Amniotic epithelial cell (primary cell): Measurements from ENCODE around the gene FCHO2.

Experiments
- DNase-seq: peaks from one replicate; pipeline ENCODE4 v3.0.0-alpha.2; 2010; ENCODE audit warnings: low read depth

FCHO2 gene

DNA sequence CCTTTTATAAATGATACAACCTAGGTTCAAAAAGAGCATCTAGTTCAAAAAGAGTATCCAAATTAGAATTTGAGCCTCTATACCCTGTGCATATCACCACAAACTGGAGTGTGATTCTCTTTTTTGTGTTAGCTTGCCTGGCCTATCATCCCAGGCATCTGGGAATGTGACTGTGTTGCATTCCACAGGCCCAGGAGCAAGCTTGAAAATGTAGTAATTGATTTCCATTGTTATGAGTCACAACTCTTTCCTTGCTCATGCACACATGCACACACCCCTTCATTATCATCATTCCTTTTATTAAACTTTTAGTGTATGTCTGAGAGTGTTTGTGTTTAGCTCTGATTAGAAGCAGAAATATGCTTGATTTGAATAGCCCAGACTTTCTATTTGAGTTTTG, 75.2 kb downstream of the FCHO2 start:
- peak; percentile 73 for DNase-seq

- peak; percentile 10 for DNase-seq
These were observed 76.0 kb downstream of the FCHO2 start for GRCh38 chr5:73031839-73032238.

DNA sequence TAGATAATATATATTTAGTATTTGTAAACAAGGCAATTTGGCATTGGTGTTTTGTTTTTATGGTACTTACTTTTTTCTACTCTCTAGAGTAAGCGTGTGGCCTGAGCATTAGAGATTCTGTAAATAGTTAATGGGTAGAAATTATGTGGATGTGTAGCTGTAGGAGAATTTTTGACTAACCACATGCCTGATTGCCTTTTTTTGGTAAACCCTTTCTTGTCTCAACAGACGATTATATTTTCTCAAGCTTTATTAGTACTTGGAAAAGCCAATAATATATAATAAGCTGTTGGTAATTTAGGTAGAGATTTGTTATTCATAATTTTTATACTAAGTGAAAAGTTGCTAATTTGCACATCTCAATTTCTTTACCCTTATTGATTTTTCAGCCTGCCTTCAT, 76.8 kb downstream of the FCHO2 start:
- DNase-seq, result no peak

GRCh38 chr5:73037545-73037944, 81.7 kb downstream of the FCHO2 start:
- DNase-seq, result no peak

GRCh38 chr5:73039082-73039481, 83.2 kb downstream of the FCHO2 start:
- no peak for DNase-seq

DNA sequence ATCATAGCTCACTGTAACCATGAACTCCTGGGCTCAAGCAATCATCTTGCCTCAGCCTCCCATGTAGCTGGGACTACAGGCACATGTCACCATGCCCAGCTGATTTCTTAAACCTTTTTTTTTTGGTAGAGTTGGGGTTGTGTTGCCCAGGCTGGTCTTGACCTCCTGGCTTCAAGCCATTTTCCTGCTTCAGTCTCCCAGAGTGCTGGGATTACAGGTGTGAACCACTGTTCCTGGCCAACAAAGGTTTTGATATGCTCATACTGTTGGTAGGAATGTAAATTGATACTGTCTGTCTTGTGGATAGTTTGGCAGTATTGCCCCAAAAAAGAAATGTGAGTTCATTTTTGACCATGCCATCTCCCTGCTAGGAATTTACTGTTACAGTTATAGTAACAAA, 87.2 kb downstream of the FCHO2 start:
- no peak for DNase-seq

- no peak for DNase-seq
These were observed 88.7 kb downstream of the FCHO2 start for GRCh38 chr5:73044546-73044945.

DNA sequence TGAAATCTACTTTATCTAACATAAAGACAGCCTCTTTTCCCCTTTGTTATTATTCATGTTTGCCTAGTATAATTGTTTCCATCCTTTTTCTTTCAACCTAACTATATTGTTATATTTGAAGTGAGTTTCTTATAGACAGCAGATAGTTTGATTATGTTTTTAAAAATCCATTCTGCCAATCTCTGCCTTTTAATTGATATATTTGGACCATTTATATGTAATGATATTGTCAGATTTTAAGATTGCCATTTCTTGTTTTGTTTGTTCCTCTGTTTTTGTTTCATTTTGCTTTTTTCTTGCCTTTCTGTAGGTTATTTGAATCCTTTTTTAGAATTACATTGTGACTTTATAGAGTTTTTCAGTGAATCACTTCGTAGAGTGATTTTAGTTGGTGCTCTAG, 89.8 kb downstream of the FCHO2 start:
- no peak for DNase-seq

- DNase-seq, result peak; percentile 28
These were observed 105.8 kb downstream of the FCHO2 start for GRCh38 chr5:73061593-73061992.

GRCh38 chr5:73066466-73066865, 110.6 kb downstream of the FCHO2 start:
- DNase-seq, result peak; percentile 16

- no peak for DNase-seq
These were observed 111.4 kb downstream of the FCHO2 start for GRCh38 chr5:73067213-73067612.

GRCh38 chr5:73081093-73081492, 125.3 kb downstream of the FCHO2 start:
- no peak for DNase-seq

GRCh38 chr5:73088026-73088425, 132.2 kb downstream of the FCHO2 start:
- DNase-seq, result no peak

GRCh38 chr5:73093943-73094342, 138.1 kb downstream of the FCHO2 start:
- peak; percentile 29 for DNase-seq

- no peak for DNase-seq
These were observed 138.6 kb downstream of the FCHO2 start for GRCh38 chr5:73094415-73094814.

GRCh38 chr5:73095564-73096238, 139.9 kb downstream of the FCHO2 start:
- peak; percentile 9 for DNase-seq

DNA sequence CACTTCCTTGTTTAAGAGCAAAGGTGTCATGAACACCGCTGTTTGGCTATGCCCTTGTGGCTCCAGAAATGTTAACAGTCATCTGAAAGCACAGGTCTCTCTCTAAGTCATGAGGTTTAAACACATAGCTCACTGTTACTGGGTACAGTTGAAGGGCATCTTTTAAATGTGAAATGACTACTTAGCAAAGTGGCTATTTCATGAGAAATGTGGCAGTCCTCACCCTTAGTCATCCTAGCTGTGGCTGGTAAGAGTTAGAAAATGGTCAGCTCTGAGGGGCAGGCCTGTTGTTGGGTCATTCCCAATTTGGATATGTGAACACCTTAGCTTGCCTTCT, 140.4 kb downstream of the FCHO2 start:
- DNase-seq, result no peak

DNA sequence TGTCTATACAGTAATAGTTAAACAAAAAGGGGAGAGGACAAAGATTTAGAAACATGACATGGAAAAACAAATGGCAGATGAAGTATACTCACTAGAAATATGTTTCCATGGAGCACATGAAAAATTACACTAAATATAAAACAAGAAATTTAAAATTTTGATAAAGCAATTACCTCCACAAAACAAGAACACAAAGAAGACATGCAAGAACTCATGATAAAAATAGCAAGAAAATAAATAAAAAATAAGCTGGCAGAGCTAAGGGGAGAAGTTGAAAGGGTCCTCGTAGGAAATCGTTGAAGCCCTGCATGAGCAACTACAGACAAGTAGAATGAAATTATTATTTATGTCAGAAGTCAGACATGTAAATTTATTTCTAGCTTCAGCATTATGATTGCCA, 141.9 kb downstream of the FCHO2 start:
- no peak for DNase-seq

GRCh38 chr5:73100109-73100508, 144.3 kb downstream of the FCHO2 start:
- no peak for DNase-seq

DNA sequence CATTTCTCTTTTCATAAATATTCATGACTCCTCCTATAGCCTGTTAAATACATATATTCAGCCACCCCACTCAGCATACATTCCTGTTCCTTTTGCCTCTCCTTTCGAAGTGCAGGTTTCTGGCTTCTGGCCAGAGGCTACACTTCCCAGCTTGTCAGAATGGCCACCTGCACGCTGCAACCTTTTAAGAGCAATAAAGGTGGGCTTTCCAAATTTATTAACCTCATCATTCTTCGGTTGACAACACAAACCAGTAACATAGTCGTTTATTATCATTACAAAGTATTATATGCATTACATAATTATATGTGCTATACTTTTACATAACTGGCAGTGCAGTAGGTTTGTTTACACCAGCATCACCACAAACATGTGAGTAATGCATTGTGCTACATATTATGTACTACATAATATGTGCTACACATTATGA, 148.0 kb downstream of the FCHO2 start:
- DNase-seq, result no peak

DNA sequence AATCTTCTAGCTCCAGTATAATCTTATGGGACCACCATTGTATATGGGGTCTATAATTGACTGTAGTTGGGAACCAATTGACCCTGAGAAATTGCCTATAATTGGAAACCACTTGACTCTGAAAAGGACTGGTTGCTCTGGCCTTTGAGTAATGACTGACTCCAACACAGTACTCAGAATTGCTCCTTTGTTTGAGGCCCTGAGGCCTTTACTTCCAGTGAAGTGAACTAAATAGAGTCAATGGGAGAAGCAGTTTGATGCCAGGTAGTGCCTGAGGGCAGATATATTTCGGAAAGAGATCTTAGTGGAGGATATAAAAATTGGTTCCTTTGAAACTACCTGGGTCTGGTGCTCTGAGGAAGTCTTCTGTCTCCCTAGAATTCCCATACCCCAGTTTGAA, 148.5 kb downstream of the FCHO2 start:
- no peak for DNase-seq

DNA sequence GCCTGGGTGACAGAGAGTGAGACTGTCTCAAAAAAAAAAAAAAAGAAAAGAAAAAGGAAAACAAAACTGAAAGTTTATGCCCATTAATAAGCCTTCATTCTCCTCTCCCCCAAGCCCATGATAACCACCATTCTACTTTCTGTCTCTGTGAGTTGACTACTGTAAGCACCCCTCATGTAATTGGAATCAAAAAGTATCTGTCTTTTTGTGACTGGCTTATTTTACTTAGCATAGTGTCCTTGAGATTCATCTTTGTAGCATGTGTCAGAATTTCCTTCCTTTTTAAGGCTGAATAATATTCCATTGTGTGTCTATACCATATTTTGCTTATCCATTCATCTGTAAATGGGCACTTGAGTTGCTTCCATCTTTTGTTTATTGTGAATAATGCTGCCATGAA, 150.5 kb downstream of the FCHO2 start:
- DNase-seq, result no peak

DNA sequence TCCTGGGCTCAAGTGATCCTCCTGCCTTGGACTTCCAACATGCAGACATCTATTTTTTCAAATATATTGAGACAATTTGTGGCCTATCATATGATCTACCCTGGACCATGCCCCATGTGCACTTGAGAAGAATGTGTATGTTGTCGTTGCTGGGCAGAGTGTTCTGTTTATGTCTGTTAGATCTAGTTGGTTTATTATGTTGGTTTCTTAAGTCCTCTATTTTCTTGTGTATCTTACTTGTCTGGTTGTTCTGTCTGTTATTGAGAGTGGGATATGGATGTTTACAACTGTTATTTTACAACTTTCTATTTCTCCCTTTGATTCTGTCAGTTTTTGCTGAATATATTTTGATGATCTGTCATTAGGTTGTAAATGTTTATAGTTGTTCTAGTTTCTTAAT, 154.3 kb downstream of the FCHO2 start:
- DNase-seq, result no peak

DNA sequence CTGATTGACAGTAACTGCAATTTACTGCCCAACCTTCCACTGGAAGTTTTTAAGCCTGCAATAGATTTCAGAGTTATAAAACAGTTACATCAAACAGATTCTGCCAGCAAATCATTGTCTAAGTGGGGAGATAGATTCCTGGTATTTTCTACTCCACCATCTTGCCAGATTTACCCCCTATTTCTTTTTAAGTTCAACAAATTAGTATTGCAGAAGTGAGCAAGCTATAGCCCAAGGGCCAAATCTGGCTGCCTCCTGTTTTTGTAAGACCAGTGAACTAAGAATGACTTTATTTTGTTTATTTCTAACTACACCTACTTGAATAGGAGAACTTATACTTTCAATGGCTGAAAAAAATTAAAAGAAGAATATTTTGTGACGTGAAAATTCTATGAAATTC, 155.7 kb downstream of the FCHO2 start:
- DNase-seq, result no peak

- DNase-seq, result no peak
These were observed 156.5 kb downstream of the FCHO2 start for GRCh38 chr5:73112359-73112758.
